HEK293T (cell line): ENCODE data around the gene PITPNM1.
A peak's percentile ranks its signal among the peaks of the same experiment; 100 is the strongest.

Experiments used
- CTCF ChIA-PET: fragments of 350-600 bp; formaldehyde crosslinking; extraction: SDS; loops from one replicate; lab custom pipeline; 2021; ENCODE audit warnings: antibody characterized with exemption, inconsistent platforms; lab: Yijun Ruan, JAX
- POLR2A ChIA-PET: fragments of 350-600 bp; formaldehyde crosslinking; extraction: SDS; loops from one replicate; lab custom pipeline; 2020; ENCODE audit warnings: antibody characterized with exemption, inconsistent platforms; lab: Yijun Ruan, JAX
- DNase-seq: peaks from one replicate; pipeline ENCODE4 v3.0.0; 2012; ENCODE audit warnings: mixed read lengths; ENCODE audit errors: extremely low spot score
- ARNT ChIP-seq: fragments of 450-650 bp; IDR thresholded peaks from 2 replicates; pipeline ENCODE4 v1.6.1; 2017; ENCODE audit warnings: mild to moderate bottlenecking
- BHLHE40 ChIP-seq: fragments of 450-650 bp; IDR thresholded peaks from 2 replicates; pipeline ENCODE4 v1.6.1; 2016; ENCODE audit warnings: mild to moderate bottlenecking, moderate library complexity, borderline replicate concordance
- CTBP1 ChIP-seq: fragments of 450-650 bp; IDR thresholded peaks from 2 replicates; pipeline ENCODE4 v1.6.1; 2016; ENCODE audit warnings: borderline replicate concordance
- ELF4 ChIP-seq: fragments of 450-650 bp; IDR thresholded peaks from 2 replicates; pipeline ENCODE4 v1.6.1; 2017; ENCODE audit warnings: antibody characterized with exemption
- FOXA1 ChIP-seq: fragments of 450-650 bp; IDR thresholded peaks from 2 replicates; pipeline ENCODE4 v1.6.1; 2016; ENCODE audit warnings: mild to moderate bottlenecking
- FOXK2 ChIP-seq: fragments of 450-650 bp; IDR thresholded peaks from 2 replicates; pipeline ENCODE4 v1.6.1; 2016; ENCODE audit warnings: mild to moderate bottlenecking
- FOXM1 ChIP-seq: fragments of 450-650 bp; IDR thresholded peaks from 2 replicates; pipeline ENCODE4 v1.6.1; 2017; ENCODE audit warnings: mild to moderate bottlenecking, borderline replicate concordance
- HDGF ChIP-seq: fragments of 450-650 bp; IDR thresholded peaks from 2 replicates; pipeline ENCODE4 v1.6.1; 2017; ENCODE audit warnings: antibody characterized with exemption, borderline replicate concordance
- L3MBTL2 ChIP-seq: fragments of 450-650 bp; conservative IDR thresholded peaks from 2 replicates; pipeline ENCODE4 v1.6.1; 2016; ENCODE audit warnings: mild to moderate bottlenecking
- NFRKB ChIP-seq: fragments of 450-650 bp; IDR thresholded peaks from 2 replicates; pipeline ENCODE4 v1.6.1; 2016; ENCODE audit warnings: mild to moderate bottlenecking, moderate library complexity
- SP1 ChIP-seq: fragments of 450-650 bp; IDR thresholded peaks from 2 replicates; pipeline ENCODE4 v1.6.1; 2017
- SUZ12 ChIP-seq: fragments of 450-650 bp; IDR thresholded peaks from 2 replicates; pipeline ENCODE4 v1.6.1; 2016; ENCODE audit warnings: mild to moderate bottlenecking
- TARDBP ChIP-seq: fragments of 450-650 bp; IDR thresholded peaks from 2 replicates; pipeline ENCODE4 v1.6.1; 2016
- ZNF384 ChIP-seq: fragments of 450-650 bp; IDR thresholded peaks from 2 replicates; pipeline ENCODE4 v1.6.1; 2016
- TF ChIP-seq, protein P1 (sequence below): fragments of 450-650 bp; IDR thresholded peaks from 2 replicates; pipeline ENCODE4 v1.6.1; 2016

The PITPNM1 gene

GRCh38 chr11:67496113-67496512 is 9.1 kb downstream of the PITPNM1 start:
- POLR2A ChIA-PET, result no interaction called here
- DNase-seq, result no peak
- TF ChIP-seq ZNF384, result no peak
- TF ChIP-seq, protein P1, sequence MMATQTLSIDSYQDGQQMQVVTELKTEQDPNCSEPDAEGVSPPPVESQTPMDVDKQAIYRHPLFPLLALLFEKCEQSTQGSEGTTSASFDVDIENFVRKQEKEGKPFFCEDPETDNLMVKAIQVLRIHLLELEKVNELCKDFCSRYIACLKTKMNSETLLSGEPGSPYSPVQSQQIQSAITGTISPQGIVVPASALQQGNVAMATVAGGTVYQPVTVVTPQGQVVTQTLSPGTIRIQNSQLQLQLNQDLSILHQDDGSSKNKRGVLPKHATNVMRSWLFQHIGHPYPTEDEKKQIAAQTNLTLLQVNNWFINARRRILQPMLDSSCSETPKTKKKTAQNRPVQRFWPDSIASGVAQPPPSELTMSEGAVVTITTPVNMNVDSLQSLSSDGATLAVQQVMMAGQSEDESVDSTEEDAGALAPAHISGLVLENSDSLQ, result no peak
- TF ChIP-seq FOXK2, result no peak
- TF ChIP-seq ELF4, result no peak
- no peak for TF ChIP-seq SP1
- TF ChIP-seq NFRKB, result no peak
- no peak for TF ChIP-seq SUZ12
- CTCF ChIA-PET, result interaction anchor here (0.7 kb wide), 1 partner anchor 100 kb away, joined by 4 read pairs; no protein-coding TSS in a partner anchor

- no peak for DNase-seq
These were observed 9.7 kb downstream of the PITPNM1 start for GRCh38 chr11:67495234-67496005.

GRCh38 chr11:67494371-67495233 is 10.6 kb downstream of the PITPNM1 start:
- DNase-seq, result no peak
- TF ChIP-seq BHLHE40, result no peak
- ChIA-PET POLR2A (interaction anchor here (0.8 kb wide), 1 partner anchor 25 kb away, joined by 3 read pairs; the partner anchor contains the start of gene TMEM134), CTCF (interaction anchor here (1.1 kb wide), 1 partner anchor 12 kb away, joined by 3 read pairs; the partner anchor contains the start of gene AIP)

More at GRCh38 chr11:67495234-67496005, 9.7 kb downstream of the PITPNM1 start:
- POLR2A ChIA-PET, result no interaction called here
- CTCF ChIA-PET, result interaction anchor here (1.1 kb wide), 1 partner anchor 13 kb away, joined by 3 read pairs; the partner anchor contains the start of gene AIP
- TF ChIP-seq ZNF384 (no peak), CTBP1 (no peak), L3MBTL2 (no peak), NFRKB (no peak), HDGF (no peak), FOXA1 (no peak), SP1 (no peak), SUZ12 (no peak), TARDBP (no peak), FOXM1 (no peak), BHLHE40 (no peak), FOXK2 (no peak), ARNT (no peak)

DNA sequence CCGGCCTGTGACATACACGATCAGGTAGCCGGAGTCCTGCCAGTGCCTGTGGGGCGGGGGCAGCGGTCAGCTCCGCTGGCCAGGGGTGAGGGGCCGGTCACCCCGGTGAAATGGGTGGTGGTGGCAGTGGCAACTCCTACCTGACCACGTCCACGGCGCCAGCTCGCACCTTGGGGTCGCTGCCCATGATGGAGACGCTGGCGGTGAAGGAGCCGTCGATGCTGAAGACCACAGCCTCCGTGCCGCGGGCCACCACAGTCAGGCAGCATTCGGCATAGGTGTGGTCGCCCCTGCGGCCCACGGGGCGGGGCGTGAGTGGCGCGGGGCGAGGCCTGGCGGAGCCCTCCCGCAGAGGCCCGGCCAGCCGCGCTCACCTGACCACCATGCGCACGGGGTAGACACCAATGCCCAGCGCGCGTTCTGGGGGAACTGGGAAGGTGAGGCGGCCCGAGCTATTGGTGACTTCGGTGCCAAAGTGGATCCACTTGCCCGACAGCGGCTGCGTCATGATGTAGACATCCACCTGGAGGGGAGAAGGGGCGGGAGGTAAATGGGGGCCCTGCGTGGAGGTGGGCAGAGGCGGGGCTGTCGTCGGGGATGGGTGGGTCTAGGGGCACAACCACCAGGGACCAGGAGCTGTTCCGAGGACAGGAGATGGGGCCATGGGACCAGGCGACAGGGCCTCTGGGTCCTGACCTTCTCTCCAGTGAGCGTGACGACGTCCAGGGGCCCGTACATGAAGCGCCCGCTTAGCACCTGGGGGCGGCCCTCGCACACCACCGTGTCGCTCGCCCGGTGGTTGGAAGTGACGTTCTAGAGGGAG is 11.4 kb downstream of the PITPNM1 start:
- ChIA-PET POLR2A (interaction anchor here (0.8 kb wide), 1 partner anchor 24 kb away, joined by 3 read pairs; the partner anchor contains the start of gene TMEM134), CTCF (no interaction called here)
- no peak for DNase-seq
- no peak for TF ChIP-seq L3MBTL2
- TF ChIP-seq FOXA1, result no peak
- no peak for TF ChIP-seq BHLHE40
- TF ChIP-seq FOXK2, result no peak
- TF ChIP-seq TARDBP, result no peak

GRCh38 chr11:67492801-67493547 is 12.2 kb downstream of the PITPNM1 start:
- no peak for TF ChIP-seq BHLHE40
- no peak for TF ChIP-seq NFRKB
- no peak for TF ChIP-seq FOXK2
- TF ChIP-seq, protein P1, result peak; percentile 15; the same call in 1 of the 2 replicates
- no peak for TF ChIP-seq FOXA1
- no peak for TF ChIP-seq SP1
- no peak for TF ChIP-seq FOXM1
- TF ChIP-seq CTBP1, result no peak
- CTCF ChIA-PET, result no interaction called here
- DNase-seq, result no peak
- POLR2A ChIA-PET, result interaction anchor here (1.1 to 2.6 kb wide), 2 partner anchors 10 to 91 kb away, joined by 3 to 10 read pairs; partner anchors contain the start of genes AIP and PPP1CA
